Measurements from ENCODE around the gene MRPS9.

GRCh38 chr2:105118960-105119359 lies 81.1 kb downstream of the MRPS9 start:
- TF ChIP-seq CTCF (IDR thresholded peaks at IDR 0.05; ENCODE audit: low read depth, low read length, poor library complexity, severe bottlenecking) = no peak
- TF ChIP-seq EZH2phosphoT487 (IDR thresholded peaks at IDR 0.05; ENCODE audit: borderline replicate concordance, low read length) = no peak
